Activated CD4-positive, CD25-positive, alpha-beta regulatory T cell (primary cell): ENCODE measurements around the gene FNDC11.
"Not testable (repeated sequence)": the region's sequence is repeated elsewhere in the genome, so short reads cannot be mapped to it uniquely, and the experiment has no call there.

Experiments
- DNase-seq, 4 experiments: peaks; one replicate each; lab custom pipeline; 2025; lab: John Stamatoyannopoulos, UW

The FNDC11 gene

DNA sequence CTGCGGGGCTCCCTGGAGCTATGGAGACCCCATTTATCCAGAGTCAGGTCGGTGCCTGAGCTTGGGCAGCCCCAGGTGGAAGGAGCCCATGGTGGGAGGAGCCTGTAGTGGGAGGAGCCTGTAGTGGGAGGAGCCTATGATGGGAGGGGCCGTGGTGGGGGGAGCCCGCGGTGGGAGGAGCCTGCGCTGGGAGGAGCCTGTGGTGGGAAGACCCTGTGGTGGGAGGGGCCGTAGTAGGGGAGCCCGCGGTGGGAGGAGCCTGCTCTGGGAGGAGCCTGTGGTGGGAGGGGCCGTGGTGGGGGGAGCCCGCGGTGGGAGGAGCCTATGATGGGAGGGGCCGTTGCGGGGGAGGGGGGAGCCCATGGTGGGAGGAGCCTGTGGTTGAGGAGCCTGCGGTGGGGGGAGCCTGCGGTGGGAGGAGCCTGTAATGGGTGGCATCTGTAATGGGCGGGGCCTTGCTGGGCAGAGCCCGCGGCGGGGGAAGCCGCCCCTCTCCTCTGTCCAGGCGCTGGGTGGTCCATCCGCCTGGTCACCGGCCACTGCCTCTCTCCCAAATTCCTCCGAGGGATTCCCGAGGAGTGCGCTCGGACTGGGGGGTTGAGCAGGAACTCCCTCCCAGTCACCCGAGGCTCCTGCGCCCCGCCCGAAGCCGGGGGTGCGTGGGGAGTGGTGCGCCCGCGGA, 567 bp upstream of the FNDC11 start:
- peak; percentile 79 to 85 (median 82) for DNase-seq

DNA sequence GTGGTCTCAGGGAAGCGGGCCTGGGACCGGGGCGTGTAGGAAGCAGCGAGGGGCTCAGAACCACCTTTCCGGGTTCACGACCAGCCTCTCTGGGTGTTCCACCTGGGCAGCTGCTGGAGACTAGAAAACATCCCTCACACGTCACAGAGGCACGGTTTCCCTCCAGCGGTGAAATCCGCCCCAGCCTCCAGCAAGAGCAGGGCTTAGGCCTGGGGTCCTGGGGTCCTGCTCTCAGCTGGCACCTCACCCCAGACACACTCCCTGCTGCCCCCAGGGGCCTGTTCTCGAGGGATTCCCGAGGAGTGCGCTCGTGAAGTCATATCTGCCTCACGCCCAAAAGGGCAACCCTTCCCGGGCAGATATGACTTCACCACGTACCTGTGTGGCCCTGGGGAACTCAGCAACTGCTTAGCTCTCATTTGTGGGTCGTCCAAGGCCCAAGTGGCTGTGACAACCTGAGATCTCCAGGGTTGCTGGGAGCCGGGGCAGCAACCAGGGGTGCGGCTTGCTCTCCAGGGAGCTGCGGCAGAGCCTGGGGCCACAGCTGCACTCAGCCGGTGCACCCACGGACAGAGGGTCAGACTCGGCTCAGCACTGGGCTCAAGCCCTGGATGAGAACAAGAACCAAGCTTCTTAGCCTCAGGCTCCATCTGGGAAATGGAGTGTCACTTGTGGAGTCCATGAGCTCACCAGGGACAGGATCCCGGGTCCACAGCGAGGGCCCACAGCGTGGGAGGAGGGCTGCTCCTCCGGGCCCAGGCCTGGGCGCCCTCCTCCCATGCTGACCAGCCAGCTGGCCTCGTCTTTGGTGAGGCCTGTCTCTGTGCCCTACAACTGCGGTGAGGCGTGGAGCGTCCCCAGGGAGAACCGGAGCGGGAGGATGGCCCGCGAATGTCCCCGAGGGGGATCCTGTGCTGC, 661 bp downstream of the FNDC11 start:
- no peak for DNase-seq

DNA sequence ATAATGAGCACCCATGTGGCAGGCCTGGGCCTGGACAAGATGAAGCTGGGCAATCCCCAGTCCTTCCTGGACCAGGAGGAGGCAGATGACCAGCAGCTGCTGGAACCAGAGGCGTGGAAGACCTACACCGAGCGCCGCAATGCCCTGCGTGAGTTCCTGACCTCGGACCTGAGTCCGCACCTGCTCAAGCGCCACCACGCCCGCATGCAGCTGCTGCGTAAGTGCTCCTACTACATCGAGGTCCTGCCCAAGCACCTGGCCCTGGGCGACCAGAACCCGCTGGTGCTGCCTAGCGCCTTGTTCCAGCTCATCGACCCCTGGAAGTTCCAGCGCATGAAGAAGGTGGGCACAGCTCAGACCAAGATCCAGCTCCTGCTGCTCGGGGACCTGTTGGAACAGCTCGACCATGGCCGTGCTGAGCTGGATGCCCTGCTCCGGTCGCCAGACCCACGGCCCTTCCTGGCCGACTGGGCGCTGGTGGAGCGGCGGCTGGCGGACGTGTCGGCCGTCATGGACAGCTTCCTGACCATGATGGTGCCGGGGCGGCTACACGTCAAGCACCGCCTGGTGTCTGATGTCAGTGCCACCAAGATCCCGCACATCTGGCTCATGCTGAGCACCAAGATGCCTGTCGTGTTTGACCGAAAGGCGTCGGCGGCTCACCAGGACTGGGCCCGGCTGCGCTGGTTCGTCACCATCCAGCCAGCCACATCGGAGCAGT, 1.9 kb downstream of the FNDC11 start:
- DNase-seq = no peak

DNA sequence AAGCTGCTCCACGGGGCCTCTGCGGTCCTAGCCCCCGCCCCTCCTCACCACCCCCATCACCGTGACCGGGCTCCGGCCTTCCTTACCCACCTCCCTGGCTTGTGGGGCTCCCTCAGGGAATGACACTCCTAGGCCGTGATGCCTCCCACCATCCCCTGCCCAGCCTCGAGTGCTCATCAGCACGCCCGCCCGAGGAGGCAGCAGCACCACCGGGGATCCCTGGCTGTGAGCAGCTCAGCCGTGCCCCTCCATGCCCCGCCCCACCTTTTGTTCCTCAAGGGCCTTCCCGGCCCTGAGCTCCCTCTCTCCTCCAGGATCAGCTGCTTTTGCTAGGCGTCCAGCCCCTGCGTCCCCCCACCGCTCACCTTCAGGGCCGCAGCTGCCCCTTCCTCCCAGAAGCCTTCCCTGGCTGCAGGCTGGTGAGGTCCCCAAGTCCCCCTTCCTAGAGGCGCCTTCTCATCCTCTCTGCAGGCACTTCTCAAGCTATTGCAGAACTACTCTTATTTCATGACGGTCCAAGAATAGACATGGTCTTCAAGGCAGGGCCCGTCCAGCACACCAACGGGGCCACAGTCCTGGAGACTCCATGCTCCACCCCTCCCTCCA, 3.0 kb downstream of the FNDC11 start:
- no peak for DNase-seq

DNA sequence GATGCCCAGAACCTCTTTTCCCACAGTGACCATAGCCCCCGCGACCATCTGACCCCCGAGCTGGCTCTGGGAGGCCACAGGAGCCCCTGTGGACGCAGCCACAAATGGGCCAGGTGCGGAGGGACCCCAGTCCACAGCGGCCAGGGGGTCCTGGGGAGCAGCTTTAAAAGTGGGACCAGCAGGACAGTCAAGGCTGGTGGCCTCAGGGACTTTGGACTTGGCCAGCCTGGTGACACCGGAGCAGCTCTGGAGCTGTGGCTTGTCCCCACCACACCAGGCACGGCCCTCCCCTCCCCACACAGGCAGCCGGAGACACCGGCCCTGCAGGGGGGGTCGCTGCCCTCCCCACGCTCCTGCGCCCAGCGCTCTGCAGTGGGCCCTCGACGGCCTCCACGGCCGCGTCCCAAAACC, 3.5 kb downstream of the FNDC11 start:
- DNase-seq = no peak

DNA sequence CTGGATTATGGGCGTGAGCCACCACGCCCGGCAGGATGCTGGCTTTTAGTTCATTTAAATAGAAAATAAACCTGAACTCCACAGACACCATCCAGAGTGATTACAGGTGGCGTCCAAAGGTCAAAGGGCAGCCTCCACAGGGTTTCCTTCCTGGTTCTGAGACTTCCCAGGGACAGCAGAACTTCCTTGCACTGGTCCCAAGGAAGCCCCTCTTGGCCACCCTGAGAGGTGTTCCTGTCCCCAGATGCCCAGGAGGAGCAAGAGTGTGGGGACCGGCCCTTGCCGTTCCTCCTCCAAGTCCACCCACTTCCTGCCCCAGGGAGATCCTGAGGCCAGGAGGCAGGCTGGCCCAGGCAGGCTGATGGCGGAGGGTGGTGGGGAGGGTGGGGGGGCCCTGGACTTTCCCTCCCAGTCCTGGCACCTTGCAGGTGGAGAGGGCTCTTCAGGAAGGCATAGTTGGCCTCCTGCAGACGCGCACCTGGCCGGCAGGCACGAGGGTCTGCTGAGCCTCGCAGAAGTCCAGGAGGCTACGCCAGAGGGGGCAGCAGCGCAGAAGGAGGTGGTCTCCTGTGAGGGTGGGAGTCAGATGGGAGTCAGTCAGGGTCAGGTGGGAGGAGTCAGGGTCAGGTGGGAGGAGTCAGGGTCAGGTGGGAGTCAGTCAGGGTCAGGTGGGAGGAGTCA, 5.0 kb downstream of the FNDC11 start:
- no peak for DNase-seq

DNA sequence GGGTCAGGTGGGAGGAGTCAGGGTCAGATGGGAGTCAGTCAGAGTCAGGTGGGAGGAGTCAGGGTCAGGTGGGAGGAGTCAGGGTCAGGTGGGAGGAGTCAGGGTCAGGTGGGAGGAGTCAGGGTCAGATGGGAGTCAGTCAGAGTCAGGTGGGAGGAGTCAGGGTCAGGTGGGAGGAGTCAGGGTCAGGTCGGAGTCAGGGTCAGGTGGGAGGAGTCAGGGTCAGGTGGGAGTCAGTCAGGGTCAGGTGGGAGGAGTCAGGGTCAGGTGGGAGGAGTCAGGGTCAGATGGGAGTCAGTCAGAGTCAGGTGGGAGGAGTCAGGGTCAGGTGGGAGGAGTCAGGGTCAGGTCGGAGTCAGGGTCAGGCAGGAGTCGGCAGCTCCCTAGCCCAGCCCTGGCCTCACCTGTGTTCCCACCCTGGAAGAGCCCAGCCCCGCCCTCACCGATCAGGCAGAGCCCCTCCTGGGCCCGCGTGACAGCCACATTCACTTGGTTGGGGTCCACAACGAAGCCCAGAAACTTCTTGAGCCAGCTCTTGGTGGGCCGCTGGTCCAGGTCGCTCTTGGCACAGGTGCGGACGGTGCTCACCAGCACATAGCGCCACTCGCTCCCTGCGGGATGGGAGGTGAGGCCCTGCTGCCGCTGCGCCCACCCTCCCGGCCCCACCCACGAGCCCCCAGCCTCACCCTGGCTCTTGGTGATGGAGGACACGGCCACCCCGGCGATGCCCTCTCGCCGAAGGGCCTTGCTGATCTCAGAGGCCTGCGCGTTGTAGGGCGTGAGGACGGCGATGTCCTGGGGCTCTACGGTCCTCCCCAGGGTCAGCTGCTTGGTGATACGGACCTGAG, 5.8 kb downstream of the FNDC11 start:
- DNase-seq = not testable (repeated sequence)

DNA sequence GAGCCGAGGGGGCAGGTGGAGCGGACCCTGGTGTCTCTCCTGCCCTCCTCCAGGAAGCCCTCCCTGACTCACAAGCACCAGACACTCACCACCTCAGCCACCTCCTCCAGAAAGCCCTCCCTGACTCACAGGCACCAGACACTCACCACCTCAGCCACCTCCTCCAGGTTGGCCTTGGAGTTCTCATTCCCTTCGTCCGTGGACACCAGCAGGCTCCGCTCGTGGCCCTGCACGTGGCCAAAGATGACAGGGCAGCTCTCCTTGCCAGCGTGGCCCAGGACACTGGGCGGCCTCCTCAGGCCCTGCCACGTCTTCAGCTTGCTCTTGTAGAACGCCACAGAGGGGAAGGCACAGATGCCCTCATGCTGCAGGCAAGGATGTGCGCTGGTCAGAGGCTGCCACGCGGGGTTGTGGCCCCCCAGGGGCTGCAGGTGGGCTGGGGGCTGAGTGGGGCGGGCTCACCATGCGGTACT, 6.4 kb downstream of the FNDC11 start:
- no peak for DNase-seq

DNA sequence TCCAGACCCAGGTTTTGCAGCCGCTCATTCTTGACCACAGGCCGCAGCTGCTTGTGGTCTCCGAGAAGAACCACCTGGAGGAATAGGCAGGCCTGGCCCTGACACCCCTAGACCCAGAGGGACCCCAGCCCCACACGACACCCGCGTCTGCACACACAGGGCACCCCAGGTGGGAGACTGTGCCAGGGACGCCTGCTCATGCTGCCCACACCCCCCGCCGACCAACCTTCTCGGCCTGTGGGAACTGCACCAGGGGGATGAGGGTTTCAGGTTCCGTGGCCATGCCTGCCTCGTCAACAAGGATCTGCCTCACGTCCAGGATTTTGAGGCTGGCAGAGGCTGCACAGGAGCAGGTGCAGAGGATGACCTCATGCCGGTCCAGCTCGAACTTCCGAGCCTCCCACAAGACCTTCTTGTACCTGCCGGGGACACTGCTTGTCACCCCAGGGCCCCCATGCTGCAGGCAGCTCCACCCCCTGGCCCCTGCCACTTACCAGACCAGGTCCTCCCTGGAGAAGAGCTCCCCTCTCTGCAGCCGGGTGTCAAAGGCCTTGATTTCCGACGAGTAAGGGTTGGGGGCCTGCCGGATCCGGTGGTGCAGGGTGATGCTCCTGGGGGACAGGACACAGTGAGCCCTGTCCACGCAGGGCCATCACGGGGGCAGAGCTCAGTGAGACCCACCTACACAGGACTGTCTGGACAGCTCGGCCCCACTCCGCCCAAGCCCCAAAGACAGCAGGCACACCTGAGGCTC, 7.1 kb downstream of the FNDC11 start:
- DNase-seq = no peak

DNA sequence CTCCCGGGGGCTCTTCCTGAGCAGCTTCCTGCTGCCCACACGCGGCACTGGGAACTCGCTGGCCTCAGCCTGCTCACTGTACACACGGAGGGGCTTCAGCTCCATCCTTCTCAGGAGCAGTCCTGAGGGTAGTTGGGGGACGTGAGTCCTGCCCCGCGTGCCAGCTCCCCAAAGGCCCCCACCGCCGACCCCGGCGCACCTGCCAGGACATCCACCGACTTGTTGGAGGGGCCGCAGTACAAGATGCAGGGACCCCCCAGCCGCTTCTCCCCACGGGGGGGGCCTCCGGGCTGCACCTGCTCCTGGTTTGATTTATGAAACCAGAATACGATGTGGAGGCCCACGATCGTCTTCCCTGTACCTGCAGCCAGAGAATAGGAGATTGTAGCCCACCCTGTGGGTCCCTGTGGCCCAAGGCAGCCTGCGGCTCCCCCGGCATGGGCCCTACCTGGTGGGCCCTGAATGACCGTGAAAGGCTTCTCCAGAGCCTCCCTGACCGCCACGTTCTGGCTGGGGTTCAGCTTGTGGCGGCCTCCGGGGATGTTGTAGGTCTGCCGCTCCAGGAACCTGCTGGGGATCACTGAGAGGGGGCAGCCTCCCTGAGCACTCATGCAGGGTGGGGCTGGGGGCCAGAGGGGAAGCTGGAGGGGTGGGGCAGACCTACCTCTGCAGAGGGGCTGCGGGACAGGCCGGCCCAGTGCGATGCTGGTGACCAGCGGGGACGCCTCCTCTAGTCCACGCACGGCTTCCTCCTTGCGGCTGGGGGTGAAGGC, 7.9 kb downstream of the FNDC11 start:
- no peak for DNase-seq

DNA sequence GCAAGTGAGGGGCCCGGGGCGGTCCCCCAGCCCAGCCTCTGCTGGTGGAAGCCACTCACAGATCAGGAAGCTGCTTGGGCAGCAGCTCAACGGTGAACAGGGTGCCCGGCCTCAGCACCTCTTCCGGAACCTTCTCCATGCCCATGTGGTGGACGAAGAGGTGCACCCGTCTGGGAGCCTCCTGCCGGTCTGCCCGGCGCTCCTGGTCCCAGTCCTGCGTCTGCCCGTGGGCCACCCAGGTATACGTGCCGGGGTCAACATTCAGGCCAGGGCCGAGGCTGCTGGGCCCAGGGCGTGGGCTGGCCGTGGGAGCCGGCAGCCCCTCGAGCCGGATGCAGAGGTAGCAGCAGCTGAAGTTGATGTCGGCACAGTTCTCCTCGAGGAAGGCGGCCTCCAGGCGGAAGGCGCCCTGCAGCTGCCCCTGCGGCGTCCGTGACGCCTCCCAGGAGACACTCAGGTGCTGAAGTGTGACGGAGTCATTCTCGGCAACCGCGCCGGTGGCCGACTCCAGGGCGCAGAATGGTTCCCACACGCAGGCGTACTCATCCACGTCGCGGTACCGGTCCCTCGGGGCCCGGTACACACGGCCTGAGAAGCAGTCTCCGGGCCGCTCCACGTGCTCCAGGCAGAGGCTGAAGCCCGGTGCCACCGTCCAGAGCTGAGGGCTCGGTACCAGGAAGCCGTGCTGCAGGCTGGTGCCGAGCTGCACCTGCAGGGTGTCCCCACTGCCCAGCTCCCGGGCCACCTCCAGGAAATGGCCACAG, 8.7 kb downstream of the FNDC11 start:
- DNase-seq = no peak

DNA sequence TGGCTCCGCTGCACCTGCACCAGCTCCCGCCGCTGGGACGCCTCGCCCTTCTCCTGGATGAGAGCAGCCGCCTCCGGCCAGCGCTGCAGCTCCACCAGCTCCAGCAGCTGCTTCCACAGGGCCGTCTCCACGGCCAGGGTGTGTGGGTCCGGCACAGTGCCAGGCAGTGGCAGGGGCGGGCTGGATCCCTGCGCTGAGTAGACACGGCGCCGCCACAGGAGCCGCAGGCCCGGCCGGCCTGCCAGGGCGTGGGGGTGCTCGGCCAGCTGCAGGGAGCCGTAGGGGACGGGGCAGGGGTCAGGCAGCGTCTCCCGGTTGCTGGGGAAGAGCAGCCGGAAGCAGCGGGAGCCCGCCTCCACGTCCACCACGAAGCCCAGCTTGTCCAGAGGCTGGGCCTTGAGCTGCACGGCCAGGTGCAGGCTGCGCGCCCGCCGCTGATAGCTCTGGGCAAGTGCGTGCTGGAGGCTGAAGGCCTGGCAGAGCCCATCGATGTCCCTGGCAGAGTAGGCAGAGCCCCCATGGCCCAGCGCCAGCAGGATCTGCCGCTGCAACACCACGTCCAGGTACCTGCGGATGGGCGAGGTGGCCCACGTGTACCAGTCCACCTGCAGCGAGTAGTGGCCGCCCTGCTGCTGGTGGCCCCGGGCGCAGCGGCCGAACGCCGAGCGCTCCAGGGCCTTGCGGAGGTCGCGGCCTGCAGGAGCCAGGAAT, 9.4 kb downstream of the FNDC11 start:
- no peak for DNase-seq

DNA sequence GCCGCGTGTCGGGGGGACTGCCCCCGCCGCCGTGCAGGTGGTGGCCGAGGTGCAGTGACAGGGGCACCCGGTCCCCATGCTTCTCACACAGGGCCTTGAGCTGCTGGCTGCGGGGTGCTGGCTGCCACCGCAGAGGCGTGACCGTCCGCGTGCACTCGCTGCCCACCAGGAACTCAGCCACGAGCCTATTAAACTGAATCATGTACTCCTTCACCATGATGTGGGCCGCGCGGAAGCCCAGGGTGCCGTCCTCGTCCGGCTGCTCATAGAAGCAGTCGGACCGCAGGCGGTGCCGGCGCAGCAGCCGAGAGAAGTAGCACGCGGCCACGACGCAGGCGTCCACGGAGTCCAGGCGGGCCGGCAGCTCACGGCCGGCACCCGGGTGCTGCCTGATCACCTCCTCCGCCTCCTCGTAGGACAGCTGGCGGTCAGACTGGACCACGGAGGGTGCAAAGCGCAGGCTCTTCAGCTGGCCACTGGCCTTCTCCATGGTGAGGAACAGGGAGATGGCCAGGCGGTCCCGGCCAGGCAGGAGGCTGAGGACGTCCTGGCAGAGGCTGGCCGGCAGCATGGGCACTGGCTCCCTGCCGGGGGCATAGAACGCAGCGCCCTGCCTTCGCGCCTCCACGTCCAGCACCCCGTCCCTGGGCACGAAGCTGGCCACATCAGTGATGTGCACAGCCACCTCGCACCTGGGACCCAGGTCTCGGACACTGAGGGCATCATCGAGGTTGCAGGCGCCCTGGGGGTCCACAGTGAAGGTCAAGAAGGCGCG, 10.3 kb downstream of the FNDC11 start:
- no peak for DNase-seq

DNA sequence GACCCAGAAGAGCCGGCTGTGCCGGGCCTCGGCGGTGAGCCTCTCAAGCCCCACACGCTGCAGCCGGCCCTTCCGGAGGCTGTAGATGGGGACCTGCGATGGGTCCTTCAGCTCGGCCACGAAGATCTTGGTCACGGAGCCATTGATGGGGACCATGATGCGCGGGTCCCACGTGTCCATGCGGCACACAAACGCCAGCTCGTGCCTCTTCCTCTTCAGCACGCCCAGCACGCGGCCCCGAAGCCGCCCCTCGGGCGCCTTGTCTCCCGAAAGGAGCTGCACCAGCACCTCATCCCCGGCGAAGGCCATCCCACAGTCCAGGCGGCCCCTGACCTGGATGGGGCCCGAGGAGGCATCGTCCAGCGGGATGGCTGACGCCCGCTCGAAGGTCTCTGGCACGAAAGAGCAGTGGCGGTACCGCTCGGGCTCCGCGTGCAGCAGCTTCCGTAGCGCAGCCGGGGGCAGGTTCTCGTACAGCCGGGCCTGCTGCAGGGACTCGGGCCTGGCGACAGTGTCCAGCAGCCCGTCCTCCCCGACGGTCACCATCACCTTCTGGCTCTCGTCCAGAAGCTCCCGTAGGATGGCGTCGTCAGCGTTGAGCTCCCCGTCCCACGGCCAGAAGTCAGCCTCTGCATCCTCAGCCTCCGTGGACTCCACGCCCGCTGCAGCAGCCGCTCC, 11.2 kb downstream of the FNDC11 start:
- no peak for DNase-seq

DNA sequence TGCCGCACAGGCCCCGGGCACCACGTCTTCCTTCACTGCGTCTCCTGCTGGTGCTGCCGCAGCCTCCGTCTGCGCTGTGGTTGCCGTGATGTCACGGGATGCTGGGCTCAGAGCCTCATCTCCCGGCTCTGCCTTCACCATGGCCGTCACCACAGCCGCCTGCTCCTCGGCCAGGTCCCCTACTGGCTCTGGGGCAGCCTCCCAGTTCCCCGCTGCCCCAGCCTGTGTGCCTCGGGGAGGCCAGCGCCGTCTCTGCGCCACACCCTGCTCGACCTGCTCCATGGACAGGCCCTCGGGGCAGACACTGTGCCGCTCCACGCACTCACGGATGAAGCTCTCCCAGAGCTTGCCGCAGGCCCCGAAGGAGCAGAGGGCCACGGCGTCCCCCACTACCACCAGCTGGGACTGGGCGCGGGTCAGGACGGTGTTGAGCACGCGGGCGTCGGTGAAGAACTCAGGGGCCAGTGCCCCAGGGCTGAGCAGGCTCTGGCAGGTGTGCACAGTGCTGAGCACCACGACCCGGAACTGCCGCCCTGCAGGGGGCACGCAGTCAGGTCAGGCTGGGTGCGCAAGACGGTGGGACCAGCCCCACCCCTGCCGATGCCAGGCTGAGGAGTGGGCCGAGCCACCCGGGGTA, 11.9 kb downstream of the FNDC11 start:
- DNase-seq = no peak
